Activated T-helper 2 cell treated with anti-CD3 and anti-CD28 coated beads, Interferon-gamma antibody, Interleukin-2, Interleukin-4, amounts not matched to agents 10 μg/mL and 5 μg/mL and 100 μg/mL, durations not matched to agents 14 hours and 24 hours and 36 hours (primary cell): Measurements from ENCODE around the gene TMEM8B. TPM values are rescaled to one million over a fixed set of nuclear protein-coding genes. Genes with fewer than 3 reads are reported as not detected.

ENCODE experiments used
- DNase-seq: peaks from one replicate; pipeline ENCODE4 v3.0.0; 2021; ENCODE audit warnings: low spot score
- H3K27ac Mint-ChIP-seq: one replicate; pipeline ENCODE4 v1.8.0; 2021; ENCODE audit warnings: mixed read lengths
- H3K27me3 Mint-ChIP-seq: one replicate; pipeline ENCODE4 v1.8.0; 2021; ENCODE audit warnings: low read depth, mixed read lengths
- H3K36me3 Mint-ChIP-seq: one replicate; pipeline ENCODE4 v1.8.0; 2021; ENCODE audit warnings: low read depth, mixed read lengths
- H3K4me1 Mint-ChIP-seq: one replicate; pipeline ENCODE4 v1.8.0; 2021; ENCODE audit warnings: low read depth, mixed read lengths
- H3K4me3 Mint-ChIP-seq: one replicate; pipeline ENCODE4 v1.8.0; 2021; ENCODE audit warnings: low read depth, mild to moderate bottlenecking, moderate library complexity, mixed read lengths
- H3K9me3 Mint-ChIP-seq: one replicate; pipeline ENCODE4 v1.8.0; 2021; ENCODE audit warnings: mixed read lengths
- intact Hi-C: fragments of 100-400 bp; cut with micrococcal nuclease; formaldehyde crosslinking; loops from one replicate; pipeline ENCODE4 v1.15.1; 2023
- total RNA-seq: library from RNA; stranded (reverse); gene quantifications from 2 replicates; pipeline ENCODE4 v1.2.3, GENCODE V29; 2022

The TMEM8B gene
- total RNA-seq, 1 donor from 2014 or later: 3.0 TPM

DNA sequence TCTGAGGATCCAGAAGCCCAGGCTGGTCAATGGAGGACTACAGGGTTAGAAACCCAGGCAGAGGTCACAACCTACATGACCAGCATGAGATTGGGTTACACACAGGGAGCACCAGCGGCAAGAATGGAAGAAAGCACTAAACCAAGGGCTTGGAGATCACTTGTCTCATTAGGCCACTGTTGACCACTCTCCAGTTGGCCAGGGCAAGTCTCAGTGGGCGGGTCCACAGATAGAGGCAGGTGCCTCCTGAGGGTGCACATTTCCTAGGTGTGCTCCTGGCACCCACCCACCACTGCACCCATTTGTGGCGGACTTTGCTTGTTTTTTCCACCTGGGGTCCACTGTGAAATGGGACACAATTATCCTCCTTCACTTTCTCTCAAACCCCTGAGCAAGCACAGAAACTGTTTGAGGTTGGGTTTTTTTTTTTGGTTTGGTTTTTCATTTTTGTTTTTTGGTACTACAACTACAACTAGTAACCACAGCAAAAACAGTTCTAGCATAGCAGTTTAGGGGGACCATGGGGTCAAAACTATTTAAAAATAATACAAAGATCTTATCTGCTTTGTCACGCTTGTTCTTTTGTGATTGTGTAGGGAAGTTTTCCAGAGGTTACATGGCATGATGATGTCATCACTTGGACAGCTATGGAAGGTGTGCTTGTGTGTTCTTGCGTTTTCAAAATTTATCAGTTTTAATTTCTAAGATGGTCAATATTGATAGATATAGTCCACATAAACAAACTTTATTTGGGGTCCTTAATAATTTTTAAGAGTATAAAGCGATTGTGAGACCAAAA, 31.5 kb upstream of the TMEM8B start:
- no peak for DNase-seq
- intact Hi-C loops: no loop called here
- H3K4me3 Mint-ChIP-seq: no peak overlapping the region
- no peaks in the 10 kb centered on the region for H3K27me3 Mint-ChIP-seq
- no peak overlapping the region for H3K27ac Mint-ChIP-seq
- H3K9me3 Mint-ChIP-seq: no peaks in the 10 kb centered on the region
- H3K4me1 Mint-ChIP-seq: peaks cover 31% of the 10 kb centered on the region
- peaks cover 32% of the 10 kb centered on the region for H3K36me3 Mint-ChIP-seq

DNA sequence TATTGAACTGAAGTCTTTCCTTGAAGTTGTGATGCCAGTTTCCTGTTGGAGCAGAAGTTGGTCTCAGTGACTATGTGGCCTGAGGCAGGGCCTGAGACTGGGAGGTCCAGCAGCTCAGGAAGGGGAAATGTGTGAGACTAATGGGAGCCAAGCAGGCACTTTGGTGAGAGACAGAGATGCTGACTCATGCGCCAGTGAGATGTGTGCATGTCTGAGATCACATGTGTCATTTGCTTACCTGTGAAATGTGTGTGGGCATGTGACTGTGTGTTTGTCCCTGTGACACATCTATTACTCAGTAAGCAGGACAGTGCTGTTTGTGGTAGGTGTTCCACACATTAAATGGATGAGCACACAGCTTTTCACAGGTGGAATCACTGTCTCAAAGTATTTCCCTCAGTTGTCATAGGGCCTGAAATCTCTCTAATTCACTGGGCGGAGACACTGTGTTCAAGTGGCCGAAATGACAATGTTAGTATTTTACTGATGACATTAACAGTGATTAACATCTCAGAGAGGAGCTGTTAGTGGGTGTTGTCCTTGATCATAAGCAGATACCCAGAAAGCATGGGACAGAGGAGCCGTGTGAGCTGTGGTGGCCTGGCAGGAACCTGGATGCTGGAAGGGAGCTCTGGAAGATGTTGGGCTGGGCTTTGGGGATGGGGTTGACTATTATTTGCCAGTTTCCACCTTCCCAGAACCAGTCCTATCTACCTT, 30.2 kb upstream of the TMEM8B start:
- Mint-ChIP-seq H3K9me3 (no peaks in the 10 kb centered on the region), H3K36me3 (peaks cover 36% of the 10 kb centered on the region), H3K4me1 (peaks cover 29% of the 10 kb centered on the region), H3K27ac (peak overlapping the region; percentile 56), H3K4me3 (no peak overlapping the region), H3K27me3 (no peaks in the 10 kb centered on the region)
- no peak for DNase-seq
- intact Hi-C loops: no loop called here

DNA sequence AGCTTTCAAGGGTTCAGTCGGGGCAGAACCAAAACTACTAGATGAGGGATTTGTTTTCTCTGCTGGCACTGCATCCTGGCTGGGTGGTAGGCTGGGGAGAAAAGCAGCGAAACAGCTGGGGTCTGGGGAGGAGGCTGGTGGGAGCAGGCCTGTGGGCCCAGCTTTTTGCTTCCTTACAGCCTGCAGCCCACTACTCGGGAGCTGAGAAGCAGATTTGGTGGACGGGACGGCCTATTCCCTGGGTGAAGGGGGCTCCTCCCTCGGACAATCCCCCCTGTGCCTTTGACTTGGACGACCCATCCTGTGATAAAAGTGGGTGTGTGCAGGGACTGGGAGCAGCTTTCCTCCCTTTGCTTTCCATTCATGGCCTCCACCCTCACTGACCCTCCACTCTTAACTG, 28.5 kb upstream of the TMEM8B start:
- Mint-ChIP-seq H3K27ac (no peak overlapping the region), H3K9me3 (no peaks in the 10 kb centered on the region), H3K27me3 (no peaks in the 10 kb centered on the region), H3K4me1 (peaks cover 21% of the 10 kb centered on the region), H3K4me3 (no peak overlapping the region), H3K36me3 (peaks cover 42% of the 10 kb centered on the region)
- intact Hi-C loops: no loop called here
- DNase-seq: no peak

DNA sequence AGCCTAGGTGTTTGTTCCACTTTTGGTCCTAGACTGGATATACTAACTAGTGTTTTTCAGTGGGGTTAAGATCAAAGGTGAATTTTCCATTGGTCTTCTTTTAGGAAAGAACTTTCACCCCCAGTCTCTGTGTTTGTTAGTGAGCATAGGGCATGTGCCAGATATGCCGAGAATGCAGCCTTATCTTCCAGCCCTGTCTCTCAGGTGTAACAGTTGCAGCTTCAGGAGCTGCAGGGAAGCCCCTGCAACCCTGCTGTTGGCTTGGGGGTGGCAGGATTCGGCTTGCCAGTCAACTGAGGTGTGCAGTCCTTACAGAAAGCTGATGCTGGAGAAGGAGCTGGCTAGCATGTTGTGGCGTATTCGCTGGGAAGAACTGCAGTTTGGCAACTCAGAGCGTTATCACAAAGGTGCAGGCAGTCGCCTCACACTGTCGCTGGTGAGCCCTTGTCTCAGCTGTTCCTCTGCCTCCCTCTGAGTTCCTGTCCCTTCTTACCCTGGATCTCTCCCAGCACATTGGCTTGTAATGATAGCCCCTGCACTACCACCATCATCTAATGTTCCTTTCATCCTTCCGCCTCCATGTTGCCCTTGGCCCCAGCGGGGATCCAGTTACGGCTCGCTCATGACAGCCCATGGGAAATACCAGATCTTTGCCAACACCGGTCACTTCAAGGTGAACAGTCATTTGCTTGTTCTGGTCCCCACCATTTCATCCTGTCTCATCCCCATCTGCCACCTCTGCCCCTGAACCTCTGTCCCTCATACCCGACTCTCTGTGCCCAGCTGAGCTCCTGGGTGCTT, 27.5 kb upstream of the TMEM8B start:
- Mint-ChIP-seq H3K9me3 (no peaks in the 10 kb centered on the region), H3K4me1 (peaks cover 18% of the 10 kb centered on the region), H3K4me3 (no peak overlapping the region), H3K27ac (no peak overlapping the region), H3K27me3 (no peaks in the 10 kb centered on the region), H3K36me3 (peaks cover 49% of the 10 kb centered on the region)
- DNase-seq: no peak
- intact Hi-C loops: no loop called here

DNA sequence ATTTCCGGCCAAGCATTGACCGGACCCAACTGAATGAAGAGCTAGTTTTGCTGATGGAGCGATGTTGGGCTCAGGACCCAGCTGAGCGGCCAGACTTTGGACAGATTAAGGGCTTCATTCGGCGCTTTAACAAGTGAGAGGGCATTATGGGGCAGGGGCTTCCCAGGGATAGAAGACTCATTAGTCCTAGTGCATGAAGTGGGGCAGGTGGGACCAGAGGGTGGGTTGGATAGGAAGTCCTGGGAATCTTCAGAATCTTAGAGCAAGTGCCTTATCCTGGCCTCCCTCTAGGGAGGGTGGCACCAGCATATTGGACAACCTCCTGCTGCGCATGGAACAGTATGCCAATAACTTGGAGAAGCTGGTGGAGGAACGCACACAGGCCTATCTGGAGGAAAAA, 22.9 kb upstream of the TMEM8B start:
- Mint-ChIP-seq H3K4me1 (peaks cover under 1% of the 10 kb centered on the region), H3K27me3 (no peaks in the 10 kb centered on the region), H3K4me3 (no peak overlapping the region), H3K27ac (no peak overlapping the region), H3K9me3 (no peaks in the 10 kb centered on the region), H3K36me3 (peaks cover 44% of the 10 kb centered on the region)
- DNase-seq: no peak
- intact Hi-C loops: no loop called here

DNA sequence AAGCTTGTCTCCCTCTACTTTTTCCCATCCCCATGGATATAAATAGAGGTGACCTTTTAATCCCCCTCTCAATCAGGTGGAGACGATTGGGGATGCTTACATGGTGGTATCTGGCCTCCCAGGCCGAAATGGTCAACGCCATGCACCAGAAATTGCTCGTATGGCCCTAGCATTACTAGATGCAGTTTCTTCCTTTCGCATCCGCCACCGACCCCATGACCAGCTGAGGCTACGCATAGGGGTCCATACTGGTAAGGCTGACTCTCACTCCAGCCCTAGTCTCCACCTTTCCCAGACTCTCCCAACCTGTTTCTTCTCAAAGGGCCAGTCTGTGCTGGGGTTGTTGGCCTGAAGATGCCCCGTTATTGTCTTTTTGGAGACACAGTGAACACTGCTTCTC, 20.6 kb upstream of the TMEM8B start:
- no peaks in the 10 kb centered on the region for H3K27me3 Mint-ChIP-seq

DNA sequence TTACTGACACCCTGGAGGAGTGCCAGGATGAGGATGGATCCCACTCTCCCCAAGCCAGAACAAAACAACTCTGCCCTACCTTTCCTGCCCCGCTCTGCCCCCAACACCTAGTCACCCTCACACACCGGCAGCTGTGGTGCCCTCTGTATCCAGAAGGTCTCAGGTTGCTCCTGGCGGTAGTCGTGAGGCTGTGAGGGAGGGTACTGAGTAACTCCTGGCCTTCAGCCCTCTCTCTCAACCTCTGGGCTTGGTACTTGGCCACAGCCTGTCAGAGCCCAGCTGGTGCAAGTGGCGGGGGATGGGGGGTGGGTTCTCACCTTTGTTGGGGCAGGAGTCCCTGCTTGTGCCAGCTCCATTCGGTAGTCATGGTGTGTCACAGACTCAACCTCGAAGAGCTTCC, 18.9 kb upstream of the TMEM8B start:
- no peaks in the 10 kb centered on the region for H3K27me3 Mint-ChIP-seq
- H3K4me3 Mint-ChIP-seq: no peak overlapping the region
- H3K27ac Mint-ChIP-seq: no peak overlapping the region
- no peak for DNase-seq
- intact Hi-C loops: loop anchor here (5.0 to 10.0 kb wide), 4 partner anchors 205 to 1433 kb away; partner anchors contain the start of genes ATOSB, FANCG, MYORG and TESK1
- H3K36me3 Mint-ChIP-seq: peaks cover 36% of the 10 kb centered on the region
- peaks cover 28% of the 10 kb centered on the region for H3K4me1 Mint-ChIP-seq
- no peaks in the 10 kb centered on the region for H3K9me3 Mint-ChIP-seq

More for the DNA sequence above, 20.6 kb upstream of the TMEM8B start:
- H3K27ac Mint-ChIP-seq: no peak overlapping the region
- no peak for DNase-seq
- peaks cover 20% of the 10 kb centered on the region for H3K4me1 Mint-ChIP-seq
- H3K4me3 Mint-ChIP-seq: no peak overlapping the region
- intact Hi-C loops: no loop called here
- peaks cover 36% of the 10 kb centered on the region for H3K36me3 Mint-ChIP-seq
- H3K9me3 Mint-ChIP-seq: no peaks in the 10 kb centered on the region

DNA sequence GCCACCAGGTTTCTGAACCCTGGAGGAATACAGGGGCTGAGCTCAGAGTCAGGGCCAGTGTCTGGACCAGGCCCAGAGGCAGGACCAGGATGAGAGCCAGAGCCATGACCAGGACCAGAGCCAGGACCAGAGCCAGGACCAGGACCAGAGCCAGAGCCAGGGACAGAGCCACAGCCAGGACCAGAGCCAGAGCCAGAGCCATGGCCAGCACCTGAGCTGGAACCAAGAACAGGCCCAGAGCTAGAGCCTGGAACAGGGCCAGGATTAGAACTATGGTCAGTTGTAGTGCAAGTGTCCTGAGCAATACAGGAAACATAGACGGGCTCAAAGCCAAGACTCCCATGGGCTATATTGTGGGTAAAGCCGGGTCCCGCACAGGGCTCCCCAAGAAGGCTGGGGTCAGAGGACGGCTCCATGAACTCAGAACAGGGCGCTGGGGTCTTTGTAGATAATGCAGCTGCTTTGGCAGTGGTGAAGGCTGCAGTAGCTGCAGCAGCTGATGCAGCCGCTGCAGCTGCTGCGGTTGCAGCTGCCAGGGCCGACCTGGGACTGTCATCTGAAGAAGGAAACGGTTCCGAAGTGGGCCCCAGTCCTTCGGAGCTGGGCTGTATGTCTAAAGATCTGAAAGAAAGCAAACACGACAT, 17.5 kb upstream of the TMEM8B start:
- H3K4me1 Mint-ChIP-seq: peaks cover 31% of the 10 kb centered on the region
- no peak for DNase-seq
- H3K27me3 Mint-ChIP-seq: no peaks in the 10 kb centered on the region
- peak overlapping the region; percentile 91 for H3K27ac Mint-ChIP-seq
- intact Hi-C loops: loop anchor here (5.0 to 10.0 kb wide), 4 partner anchors 207 to 1434 kb away; partner anchors contain the start of genes ATOSB, FANCG, MYORG and TESK1
- H3K36me3 Mint-ChIP-seq: peaks cover 27% of the 10 kb centered on the region
- no peaks in the 10 kb centered on the region for H3K9me3 Mint-ChIP-seq
- peak overlapping the region; percentile 77 for H3K4me3 Mint-ChIP-seq

DNA sequence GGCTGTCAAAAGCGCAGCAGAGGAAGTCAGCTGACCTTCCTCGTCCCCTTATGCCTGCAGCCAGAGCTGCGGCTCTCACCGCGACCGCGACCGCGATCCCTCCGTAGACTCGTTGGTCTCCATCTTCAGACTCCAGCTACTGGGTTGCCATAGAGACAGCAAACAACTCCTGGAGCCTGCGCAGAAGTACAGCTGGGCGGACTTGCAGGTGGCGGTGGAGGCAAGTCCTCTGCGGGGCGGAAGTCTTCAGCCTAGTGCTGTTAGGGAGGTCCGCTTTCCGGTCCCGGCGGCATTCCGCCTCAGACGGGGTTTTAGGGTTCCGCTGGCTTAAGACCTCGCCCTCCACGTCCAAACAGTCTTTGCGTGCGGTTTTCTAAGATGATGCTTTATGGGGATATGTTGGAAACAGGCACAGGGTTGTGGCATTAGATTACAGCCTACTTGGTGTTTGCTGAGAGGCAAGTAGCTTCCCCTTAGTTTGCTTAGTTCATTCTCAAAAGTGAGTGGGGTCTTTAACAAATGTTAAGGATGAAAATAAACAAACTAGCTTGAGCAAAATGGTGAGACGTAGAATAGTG, 16.9 kb upstream of the TMEM8B start, which contains the start of gene SPAG8:
SPAG8 (minus strand) TSS at position 238 of the 578 bp plus-strand sequence; CDS start at position 123, 115 bp downstream.
- H3K9me3 Mint-ChIP-seq: no peaks in the 10 kb centered on the region
- H3K4me1 Mint-ChIP-seq: peaks cover 31% of the 10 kb centered on the region
- peaks cover 22% of the 10 kb centered on the region for H3K36me3 Mint-ChIP-seq
- DNase-seq: peak; percentile 96
- H3K27me3 Mint-ChIP-seq: no peaks in the 10 kb centered on the region
- peak within 1 kb of the TSS; percentile 77 for H3K4me3 Mint-ChIP-seq
- intact Hi-C loops: loop anchor here (5.0 to 10.0 kb wide), 4 partner anchors 207 to 1435 kb away; partner anchors contain the start of genes ATOSB, FANCG, MYORG and TESK1
- peak within 1 kb of the TSS; percentile 91 for H3K27ac Mint-ChIP-seq

DNA sequence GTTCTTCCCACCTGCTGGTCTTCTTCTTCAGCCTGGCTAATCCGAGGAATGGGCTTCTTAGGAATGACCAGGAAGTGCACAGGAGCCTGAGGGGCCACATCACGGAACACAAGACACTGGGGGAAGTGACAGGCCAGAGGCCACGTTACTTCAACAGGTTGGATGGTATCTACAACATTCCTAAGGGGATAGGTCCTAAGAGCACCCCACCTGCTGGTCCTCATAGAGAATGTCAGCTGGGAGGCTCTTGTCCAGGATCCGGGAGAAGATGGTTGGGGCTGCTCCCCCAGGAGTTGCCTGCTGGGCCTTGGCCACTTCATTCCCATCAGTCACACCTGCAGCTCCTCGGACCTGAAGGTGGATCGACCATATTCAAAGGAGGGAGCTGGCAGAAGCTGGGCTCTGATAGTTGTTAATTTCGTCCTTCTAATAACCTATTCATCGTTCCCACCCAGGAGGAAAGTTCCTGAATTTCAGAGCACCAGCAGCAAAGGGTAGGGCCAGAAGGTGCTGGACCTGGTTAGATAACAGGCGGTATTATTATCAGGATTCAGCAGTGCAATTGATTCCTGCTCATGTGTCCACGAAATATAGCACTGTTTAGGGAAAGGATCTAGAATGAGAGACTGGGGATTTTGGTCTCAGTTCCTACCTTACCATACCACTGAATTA, 15.5 kb upstream of the TMEM8B start:
- Mint-ChIP-seq H3K27me3 (no peaks in the 10 kb centered on the region), H3K9me3 (no peaks in the 10 kb centered on the region), H3K4me3 (peak overlapping the region; percentile 89), H3K36me3 (peaks cover 22% of the 10 kb centered on the region), H3K27ac (peak overlapping the region; percentile 95), H3K4me1 (peaks cover 31% of the 10 kb centered on the region)
- no peak for DNase-seq
- intact Hi-C loops: loop anchor here (2.0 to 10.0 kb wide), 7 partner anchors 57 to 1436 kb away; partner anchors contain the start of genes ATOSB, FANCG, GBA2 and MYORG

DNA sequence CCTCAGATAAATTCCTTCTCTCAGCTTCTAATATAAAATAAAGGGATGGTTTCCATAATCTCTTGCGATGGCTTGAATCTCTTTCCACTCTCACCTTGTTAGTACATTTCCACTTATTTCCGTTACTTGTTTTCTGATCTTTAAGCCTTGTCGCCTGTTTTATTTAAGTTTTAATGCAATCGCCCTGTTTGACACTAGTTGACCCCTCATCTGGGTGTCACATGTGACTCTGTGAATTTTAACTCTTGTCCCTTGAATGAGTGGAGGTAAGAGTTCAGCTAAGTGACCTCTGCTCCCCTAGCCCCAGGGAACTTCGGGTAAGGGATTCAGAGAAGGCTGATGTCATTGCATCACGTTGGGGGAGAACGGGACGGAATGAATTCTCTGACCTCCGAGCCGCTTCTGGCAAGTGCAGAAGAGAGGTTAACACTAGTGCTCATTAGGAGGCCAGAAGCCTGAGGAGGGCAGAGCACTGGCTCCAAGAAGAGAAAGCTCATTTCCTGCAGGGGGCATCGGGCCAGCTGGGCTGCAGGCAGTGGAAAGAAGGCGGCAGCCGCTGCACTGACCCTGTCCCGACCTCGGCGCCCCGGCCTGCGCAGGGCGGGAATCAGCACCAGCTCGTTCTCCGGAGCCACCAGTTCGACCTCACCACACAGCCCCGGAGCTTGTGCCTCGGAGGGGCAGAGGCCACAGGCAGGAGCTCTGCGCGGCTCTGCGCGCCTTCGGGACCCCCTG, 14.8 kb upstream of the TMEM8B start:
- H3K36me3 Mint-ChIP-seq: peaks cover 15% of the 10 kb centered on the region
- peak; percentile 50 for DNase-seq
- peak overlapping the region; percentile 95 for H3K27ac Mint-ChIP-seq
- H3K4me3 Mint-ChIP-seq: peak overlapping the region; percentile 89
- H3K9me3 Mint-ChIP-seq: no peaks in the 10 kb centered on the region
- H3K27me3 Mint-ChIP-seq: no peaks in the 10 kb centered on the region
- H3K4me1 Mint-ChIP-seq: peaks cover 31% of the 10 kb centered on the region
- intact Hi-C loops: loop anchor here (2.0 to 10.0 kb wide), 7 partner anchors 57 to 1437 kb away; partner anchors contain the start of genes ATOSB, FANCG, GBA2 and MYORG
